ENCODE results near the gene GADD45G. TPM values are rescaled to one million over a fixed set of nuclear protein-coding genes. Genes with fewer than 3 reads are reported as not detected.

GADD45G gene
- total RNA-seq, 1 experiment from 2014 or later, result 7.7 TPM

GRCh38 chr9:89574309-89574708, 30.5 kb upstream of the GADD45G start:
- H2AFZ ChIP-seq (ENCODE audit: low read length), result no peak overlapping the region
- no peak for TF ChIP-seq CTCF (conservative IDR thresholded peaks at IDR 0.05)
- H3K79me1 ChIP-seq (ENCODE audit: insufficient read depth, low read depth, low read length, poor library complexity, severe bottlenecking), result no peaks in the 10 kb centered on the region
- no peak overlapping the region for H3K56ac ChIP-seq (ENCODE audit: insufficient read length, low read depth, low read length)
- Mint-ChIP-seq H3K36me3 (ENCODE audit: insufficient read depth in 1 of 3, low read depth in 3 of 3) (no peaks in the 10 kb centered on the region), H3K27me3 (ENCODE audit: low read depth) (no peaks in the 10 kb centered on the region; the same call in 1 of the 2 replicates), H3K27ac (no peak overlapping the region), H3K4me3 (no peak overlapping the region), H3K4me1 (no peaks in the 10 kb centered on the region; a peak in 1 of 4 replicates), H3K9me3 (peaks cover 0 to 4% of the 10 kb centered on the region in 2 experiments; a peak in 2 of 5 replicates)
- H3K23me2 ChIP-seq (ENCODE audit: insufficient read length, low read depth, low read length, poor library complexity, severe bottlenecking), result no peaks in the 10 kb centered on the region
- WGBS (ENCODE audit: extremely low coverage, insufficient read length, low lambda C conversion rate), result no CpG with 5 or more reads among the region's 4 CpGs
- no peaks in the 10 kb centered on the region for H4K20me1 ChIP-seq (ENCODE audit: control insufficient read depth, insufficient read depth, insufficient read length)
- no peaks in the 10 kb centered on the region for H3K79me2 ChIP-seq (ENCODE audit: insufficient read depth, low read length)
- no peak overlapping the region for H2BK5ac ChIP-seq (ENCODE audit: insufficient read length, low read length)
- no peak overlapping the region for H3K4ac ChIP-seq (ENCODE audit: low read depth, low read length)
- no peak overlapping the region for H2BK20ac ChIP-seq (ENCODE audit: low read depth, low read length, poor library complexity, severe bottlenecking)
- no peak overlapping the region for H4K91ac ChIP-seq (ENCODE audit: insufficient read length, low read depth, low read length)
- no peak overlapping the region for H4K5ac ChIP-seq (ENCODE audit: insufficient read length, low read depth, low read length)
- no peak overlapping the region for H2BK12ac ChIP-seq (ENCODE audit: insufficient read length, low read depth, low read length)
- no peak overlapping the region for H3K14ac ChIP-seq (ENCODE audit: insufficient read depth, low read length)
- no peak overlapping the region for H3K27ac ChIP-seq (ENCODE audit: insufficient read length, low read depth, low read length)
- H3K4me1 ChIP-seq (ENCODE audit: insufficient read depth, low read length), result no peaks in the 10 kb centered on the region
- no peaks in the 10 kb centered on the region for H3K9me3 ChIP-seq (ENCODE audit: control insufficient read depth, low read depth, low read length)
- H2AK5ac ChIP-seq (ENCODE audit: insufficient read length, low read length), result no peak overlapping the region
- no peak overlapping the region for H3K18ac ChIP-seq (ENCODE audit: insufficient read length, low read depth, low read length)
- H4K8ac ChIP-seq (replicated peaks; ENCODE audit: insufficient read length, low read depth, low read length), result no peak overlapping the region
- H2BK120ac ChIP-seq (ENCODE audit: low read depth, low read length, poor library complexity, severe bottlenecking), result no peak overlapping the region
- H3K4me2 ChIP-seq (ENCODE audit: insufficient read depth, insufficient read length, low read length), result no peak overlapping the region
- H3K9ac ChIP-seq (ENCODE audit: extremely low read depth, insufficient read length, low read length), result no peak overlapping the region
- DNase-seq, result no peak
- no peak overlapping the region for H3T11ph ChIP-seq (ENCODE audit: low read length)
- no peak overlapping the region for H2BK15ac ChIP-seq (ENCODE audit: low read depth, low read length)
- H3K27me3 ChIP-seq (ENCODE audit: insufficient read depth, low read length), result no peaks in the 10 kb centered on the region
- H3K23ac ChIP-seq (ENCODE audit: insufficient read length, low read depth, low read length), result no peak overlapping the region
